NK-92 (cell line): ENCODE results near the gene NACA.
A peak's percentile ranks its signal among the peaks of the same experiment; 100 is the strongest.

Experiments used
- DNase-seq: peaks from one replicate; lab custom pipeline; 2025; ENCODE audit not compliant: unreplicated experiment; lab: John Stamatoyannopoulos, UW

NACA gene

GRCh38 chr12:56688129-56688845, 36.8 kb downstream of the NACA start, which contains the start of gene PTGES3:
TSS of gene PTGES3 (minus strand) at chr12:56688284. CDS start at chr12:56687999, 285 bp downstream.
- DNase-seq = peak; percentile 82

DNA sequence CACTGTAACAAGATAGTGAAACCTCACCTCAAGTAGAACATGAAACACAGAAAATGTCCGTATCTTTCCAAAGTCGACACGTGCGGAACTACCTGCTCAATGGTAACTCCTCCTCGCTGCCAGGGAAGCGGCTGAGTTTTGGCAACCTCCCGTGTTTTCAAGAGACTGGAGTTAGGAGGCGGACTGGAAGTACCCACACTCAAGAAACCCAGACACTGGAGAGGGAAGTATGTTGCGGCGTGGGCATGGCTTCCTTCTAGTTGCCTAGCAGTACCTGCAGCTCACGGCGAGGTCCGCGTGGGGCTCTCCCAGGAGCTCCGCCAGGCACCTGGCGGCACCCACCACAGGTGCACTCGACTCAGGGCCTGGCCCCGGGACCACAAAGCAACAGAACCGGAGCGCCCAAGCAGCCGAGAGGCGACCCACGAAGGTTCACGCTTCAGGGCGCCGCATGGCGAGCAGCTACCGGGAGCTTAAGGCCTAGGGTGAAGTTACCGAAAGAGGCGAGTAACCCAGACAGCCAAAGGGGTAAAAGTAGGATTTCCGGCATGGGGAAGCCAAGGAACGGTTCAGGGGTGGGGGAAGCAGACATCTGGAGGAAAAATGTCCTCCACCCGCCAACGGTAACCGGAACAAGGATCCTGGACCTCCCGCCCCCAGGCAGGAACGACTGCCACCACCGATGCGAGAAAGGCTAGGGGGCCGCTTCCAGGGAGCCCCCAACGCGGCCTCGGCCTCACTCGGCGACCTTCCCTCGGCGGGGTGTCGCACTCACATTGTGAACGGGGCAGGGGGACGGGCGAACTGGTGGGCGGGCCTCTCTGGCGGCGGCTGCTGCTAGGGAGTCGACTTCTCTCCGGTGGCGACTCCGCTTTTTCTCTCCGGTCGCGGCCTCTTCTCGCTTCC, 37.6 kb downstream of the NACA start:
- DNase-seq = no peak

DNA sequence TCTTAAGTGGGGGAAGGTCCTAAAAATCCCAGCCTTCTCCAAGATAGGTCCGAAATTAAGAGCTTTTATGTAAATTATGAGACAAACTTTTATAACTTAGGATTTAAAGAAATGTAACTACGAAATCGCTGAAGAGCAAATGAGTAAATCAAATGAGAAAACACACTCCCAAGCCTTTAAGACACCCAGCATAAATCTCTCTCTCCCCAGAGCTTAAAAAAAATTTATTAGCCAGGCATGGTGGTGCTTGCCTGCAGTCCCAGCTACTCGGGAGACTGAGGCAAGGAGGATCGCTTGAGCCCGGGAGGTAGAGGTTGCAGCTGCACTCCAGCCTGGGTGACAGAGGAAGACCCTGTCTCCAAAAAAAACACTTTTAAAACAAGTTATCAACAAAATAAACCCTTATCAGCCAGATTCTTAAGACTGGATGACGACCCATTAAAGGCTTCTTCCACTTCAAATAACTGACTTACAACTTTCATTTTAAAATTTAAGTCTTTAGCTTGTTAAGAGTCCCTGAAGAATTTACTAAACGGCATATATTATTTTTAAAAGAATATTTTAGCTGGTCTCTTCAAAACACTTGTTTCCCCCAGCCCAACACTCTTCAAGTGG, 40.2 kb downstream of the NACA start:
- DNase-seq = no peak

DNA sequence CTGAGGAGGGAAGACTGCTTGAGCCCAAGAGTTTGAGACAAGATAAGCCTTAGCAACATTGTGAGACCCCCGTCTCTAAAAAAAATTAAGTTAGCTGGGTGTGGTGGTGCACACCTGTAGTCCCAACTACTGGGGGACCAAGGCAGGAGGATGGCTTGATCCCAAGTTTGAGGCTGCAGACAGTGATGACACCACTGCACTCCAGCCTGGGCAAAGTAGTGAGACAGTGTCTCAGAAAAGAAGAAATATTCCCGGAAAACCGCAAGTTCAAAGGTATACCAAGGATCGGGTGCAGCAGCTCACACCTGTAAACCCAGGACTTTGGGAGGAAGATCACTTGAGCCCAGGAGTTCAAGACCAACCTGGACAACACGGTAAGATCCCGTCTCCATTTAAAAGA, 42.8 kb downstream of the NACA start:
- no peak for DNase-seq

GRCh38 chr12:56679883-56680575, 45.1 kb downstream of the NACA start:
- no peak for DNase-seq

DNA sequence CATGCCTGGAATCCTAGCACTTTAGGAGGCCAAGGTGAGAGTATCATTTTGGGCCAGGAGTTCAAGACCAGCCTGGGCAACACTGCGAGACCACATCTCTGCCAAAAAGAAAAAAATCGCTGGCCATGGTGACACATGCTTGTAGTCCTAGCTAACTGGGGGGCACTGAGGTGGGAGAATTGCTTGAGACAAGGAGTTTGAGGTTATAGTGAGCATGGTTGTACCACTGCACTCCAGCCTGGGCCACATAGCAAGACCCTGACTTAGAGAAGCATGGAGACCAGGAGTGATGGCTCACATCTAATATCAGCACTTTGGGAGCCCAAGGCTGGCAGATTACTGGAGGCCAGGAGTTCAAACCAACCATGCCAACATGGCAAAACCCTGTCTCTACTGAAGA, 46.2 kb downstream of the NACA start:
- no peak for DNase-seq

DNA sequence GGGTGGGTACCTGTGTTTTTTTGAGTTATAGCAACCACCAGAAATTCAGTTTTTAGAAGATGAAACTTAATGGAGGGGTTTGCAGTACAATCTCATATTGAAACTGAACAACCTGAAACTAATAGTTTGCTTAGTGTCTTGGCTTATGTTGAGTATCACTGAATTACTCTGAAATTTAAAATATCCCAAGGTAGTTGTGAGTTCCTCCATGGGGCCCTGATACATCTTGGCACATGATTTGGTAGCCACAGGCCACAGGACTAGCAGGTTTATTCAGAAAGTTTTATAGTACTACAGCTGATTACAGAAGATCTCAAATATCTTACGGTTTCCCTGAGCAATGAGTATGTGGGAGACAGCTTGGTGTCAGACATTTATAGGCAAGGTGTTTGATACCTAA, 47.4 kb downstream of the NACA start:
- DNase-seq = no peak

GRCh38 chr12:56676851-56677580, 48.1 kb downstream of the NACA start:
- no peak for DNase-seq

GRCh38 chr12:56671608-56672007, 53.5 kb downstream of the NACA start:
- DNase-seq = no peak

- DNase-seq = no peak
Measured at GRCh38 chr12:56670836-56671235, 54.3 kb downstream of the NACA start.

- no peak for DNase-seq
Measured at GRCh38 chr12:56668197-56668457, 57.0 kb downstream of the NACA start.
